Sciatic nerve (tissue), 2 donors: ENCODE data around the gene POGK. TPM values are rescaled to one million over a fixed set of nuclear protein-coding genes. Genes with fewer than 3 reads are reported as not detected.
"Not testable (repeated sequence)": the region's sequence is repeated elsewhere in the genome, so short reads cannot be mapped to it uniquely, and the experiment has no call there.

Experiments
- ATAC-seq: fragments of 200-7000 bp; cut with Tn5 transposase; one replicate; pipeline ENCODE4 v1.9.1; 2020; ENCODE audit warnings: mild to moderate bottlenecking, moderate library complexity
- DNase-seq: peaks from one replicate; pipeline ENCODE4 v3.0.0-alpha.2; 2020; ENCODE audit warnings: low spot score
- intact Hi-C: fragments of 100-400 bp; cut with DNase I; formaldehyde crosslinking; loops from one replicate; pipeline ENCODE4 v1.14.2; 2022
- total RNA-seq: library from RNA; stranded (reverse); fragmentation: NEBNext Ultra II Directional; extraction: Animal tissue kit (Norgen Biotek cat#: 25700); gene quantifications from one replicate; pipeline ENCODE4 v1.2.1, GENCODE V29; 2021
- donor health status: DM: no; HTN: no; CAD: no.
- donor health status: DM: no; HTN: no; CAD: no.

POGK gene, protein sequence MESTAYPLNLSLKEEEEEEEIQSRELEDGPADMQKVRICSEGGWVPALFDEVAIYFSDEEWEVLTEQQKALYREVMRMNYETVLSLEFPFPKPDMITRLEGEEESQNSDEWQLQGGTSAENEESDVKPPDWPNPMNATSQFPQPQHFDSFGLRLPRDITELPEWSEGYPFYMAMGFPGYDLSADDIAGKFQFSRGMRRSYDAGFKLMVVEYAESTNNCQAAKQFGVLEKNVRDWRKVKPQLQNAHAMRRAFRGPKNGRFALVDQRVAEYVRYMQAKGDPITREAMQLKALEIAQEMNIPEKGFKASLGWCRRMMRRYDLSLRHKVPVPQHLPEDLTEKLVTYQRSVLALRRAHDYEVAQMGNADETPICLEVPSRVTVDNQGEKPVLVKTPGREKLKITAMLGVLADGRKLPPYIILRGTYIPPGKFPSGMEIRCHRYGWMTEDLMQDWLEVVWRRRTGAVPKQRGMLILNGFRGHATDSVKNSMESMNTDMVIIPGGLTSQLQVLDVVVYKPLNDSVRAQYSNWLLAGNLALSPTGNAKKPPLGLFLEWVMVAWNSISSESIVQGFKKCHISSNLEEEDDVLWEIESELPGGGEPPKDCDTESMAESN
- 55.1 TPM for total RNA-seq

DNA sequence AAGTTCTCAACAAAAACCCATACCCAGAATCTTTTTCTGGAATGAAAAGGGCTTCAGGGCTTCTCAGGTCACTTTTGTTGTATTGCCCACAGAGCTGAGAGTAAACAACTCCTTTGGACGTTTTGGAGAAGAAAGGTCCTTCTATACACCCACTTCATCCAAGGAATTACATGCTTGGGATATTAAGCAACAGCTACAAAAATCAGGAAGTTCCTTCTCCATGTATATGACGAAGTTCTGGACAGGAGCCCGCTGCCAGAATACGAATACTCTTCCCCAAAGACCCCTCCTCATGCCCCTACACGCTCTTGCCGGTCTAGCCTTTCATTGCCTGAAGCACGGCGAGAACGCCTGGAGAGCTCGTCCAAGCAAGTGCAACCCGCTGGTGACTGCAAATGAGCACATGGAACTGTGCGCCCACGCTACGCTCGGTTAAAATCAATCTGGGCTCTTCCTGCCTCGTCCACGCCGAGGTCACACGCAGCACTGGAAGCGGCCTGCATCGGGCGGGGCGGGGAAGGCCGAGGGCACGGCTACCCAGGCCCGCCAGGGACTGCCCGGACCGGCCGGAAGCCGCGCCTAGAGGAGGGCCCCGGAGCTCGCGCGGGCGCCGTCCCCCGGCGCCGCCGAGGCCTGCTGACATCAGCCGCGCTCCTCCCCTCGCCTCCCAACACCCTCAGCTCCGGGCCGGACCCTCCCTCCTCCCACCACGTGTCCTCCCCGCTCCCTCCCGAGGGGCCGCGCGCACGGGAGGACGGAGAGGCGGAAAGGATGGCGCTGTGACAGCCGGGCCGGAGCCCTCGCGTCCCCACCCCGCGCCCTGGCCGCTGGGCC is at the start of gene POGK:
TSS of gene POGK (plus strand) at position 710 of the 834 bp plus-strand sequence. CDS start 1,482 bp downstream, outside the sequence.
- DNase-seq (peak; percentile 95), ATAC-seq (peak; percentile 98)
- intact Hi-C loops = no loop called here

DNA sequence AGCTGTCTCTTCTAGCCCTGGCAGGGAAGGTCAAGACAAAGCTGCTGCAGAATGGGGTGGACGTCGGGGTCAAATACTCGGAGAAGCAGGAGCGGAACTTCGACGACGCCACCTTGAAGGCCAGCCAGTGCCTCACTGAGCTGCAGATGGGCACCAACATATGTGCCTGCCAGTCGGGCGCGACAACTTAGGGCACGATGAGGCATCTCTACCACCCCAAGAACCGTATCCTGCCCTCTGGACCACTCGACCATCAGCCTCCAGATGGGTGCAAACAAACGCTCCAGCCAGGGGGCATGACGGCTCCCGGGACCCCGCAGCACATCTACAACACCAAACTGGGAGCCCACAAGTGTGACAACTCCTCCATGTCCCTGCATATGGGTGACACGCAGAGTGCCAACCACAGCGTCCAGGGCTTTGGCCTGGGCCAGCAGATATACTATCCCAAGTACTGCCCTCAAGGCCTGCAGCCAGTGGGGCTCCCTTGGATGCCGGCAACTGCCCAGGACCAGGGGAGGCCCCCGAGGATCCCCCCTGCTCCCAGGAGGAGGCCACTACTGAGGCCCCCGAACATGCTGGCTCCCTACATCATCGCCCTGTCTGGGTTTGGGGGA is 42.5 kb upstream of the POGK start:
- intact Hi-C loops = no loop called here
- DNase-seq = no peak
- peak; percentile 30 for ATAC-seq

DNA sequence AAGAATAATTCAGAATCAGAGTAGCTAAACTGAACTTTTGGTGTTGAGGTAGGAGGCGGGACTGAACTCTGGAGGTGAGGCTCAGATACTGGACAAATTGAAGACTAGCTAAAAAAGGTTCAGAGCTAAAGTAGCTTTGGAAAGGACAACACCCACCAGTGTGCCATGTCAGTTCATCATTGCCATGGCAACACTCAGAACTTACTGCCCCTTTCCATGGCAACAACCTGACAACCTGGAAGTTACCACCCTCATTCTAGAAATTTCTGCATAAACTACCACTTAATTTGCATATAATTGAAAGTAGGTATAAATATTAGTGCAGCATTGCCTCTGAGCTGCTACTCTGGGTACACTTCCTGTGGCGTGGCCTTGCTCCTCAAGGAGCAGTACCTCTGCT is 30.3 kb upstream of the POGK start:
- intact Hi-C loops = no loop called here
- DNase-seq (no peak), ATAC-seq (no peak)

DNA sequence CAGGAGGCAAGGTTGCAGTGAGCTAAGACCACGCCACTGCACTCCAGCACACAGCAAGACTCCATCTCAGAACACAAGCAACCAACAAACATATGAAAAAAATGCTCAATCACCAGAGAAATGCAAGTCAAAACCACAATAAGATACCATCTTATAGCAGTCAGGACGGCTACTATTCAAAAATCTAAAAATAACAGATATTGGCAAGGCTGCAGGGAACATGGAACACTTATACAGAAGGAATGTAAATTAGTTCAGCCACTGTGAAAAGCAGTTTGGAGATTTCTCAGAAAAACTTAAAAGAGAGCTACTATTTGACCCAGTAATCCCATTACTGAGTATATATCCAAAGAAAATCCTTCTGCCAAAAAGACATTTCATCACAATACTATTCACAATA is 27.6 kb upstream of the POGK start:
- intact Hi-C loops = no loop called here
- no peak for DNase-seq
- ATAC-seq = no peak

DNA sequence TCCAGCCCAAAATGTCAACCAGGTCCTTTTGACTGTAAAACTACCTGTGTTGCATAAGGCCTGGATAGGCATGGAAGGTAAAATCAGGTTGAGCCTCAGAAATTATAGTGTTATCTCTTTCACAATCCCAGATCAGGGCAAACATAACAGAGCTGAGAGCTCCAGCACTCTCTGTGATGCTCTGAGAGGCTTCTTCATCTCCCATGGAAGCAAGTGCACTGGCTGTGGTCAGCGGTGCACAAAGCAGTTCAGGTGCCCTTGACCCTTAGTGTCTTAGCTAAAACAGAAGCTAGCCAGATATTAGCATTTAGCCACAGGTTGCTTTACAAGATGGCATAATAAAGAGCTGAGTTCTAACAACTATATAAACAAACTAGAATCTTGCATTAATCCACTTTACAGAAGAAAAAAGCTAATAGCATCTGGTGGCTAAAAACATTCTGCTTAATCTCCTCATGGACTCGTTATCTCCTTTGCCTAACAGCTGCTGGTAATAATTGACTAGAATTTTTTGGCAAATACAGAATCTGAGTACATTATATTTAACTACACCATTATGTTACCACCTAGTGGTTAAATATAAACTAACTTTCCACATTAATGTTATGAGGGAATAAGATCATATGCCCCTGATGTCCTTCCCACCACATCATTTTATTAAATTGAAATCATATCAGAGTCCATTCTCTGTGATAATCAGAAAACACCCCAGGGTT is 25.6 kb upstream of the POGK start:
- ATAC-seq = no peak
- DNase-seq = no peak

DNA sequence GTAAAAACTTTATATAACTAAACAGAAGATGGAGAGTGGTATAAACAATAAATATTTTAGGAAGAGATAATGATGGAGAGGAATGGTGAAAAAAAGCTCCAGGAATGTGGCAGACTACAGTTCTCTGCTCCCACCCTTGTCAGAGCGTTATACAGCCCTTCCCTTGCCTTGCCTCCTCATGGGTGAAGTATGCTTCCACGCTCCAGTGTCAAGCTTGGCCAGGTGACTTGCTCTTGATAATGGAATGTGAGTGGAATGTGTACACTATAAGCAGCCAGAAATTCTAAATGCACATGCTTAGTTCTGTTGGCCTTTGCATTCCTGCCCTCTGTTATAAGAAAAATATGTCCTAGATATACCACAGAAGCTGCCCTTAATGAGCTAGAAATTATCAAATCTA is 24.7 kb upstream of the POGK start:
- no peak for ATAC-seq
- no peak for DNase-seq
- intact Hi-C loops = no loop called here

More for the DNA sequence above, 25.6 kb upstream of the POGK start:
- intact Hi-C loops = no loop called here

DNA sequence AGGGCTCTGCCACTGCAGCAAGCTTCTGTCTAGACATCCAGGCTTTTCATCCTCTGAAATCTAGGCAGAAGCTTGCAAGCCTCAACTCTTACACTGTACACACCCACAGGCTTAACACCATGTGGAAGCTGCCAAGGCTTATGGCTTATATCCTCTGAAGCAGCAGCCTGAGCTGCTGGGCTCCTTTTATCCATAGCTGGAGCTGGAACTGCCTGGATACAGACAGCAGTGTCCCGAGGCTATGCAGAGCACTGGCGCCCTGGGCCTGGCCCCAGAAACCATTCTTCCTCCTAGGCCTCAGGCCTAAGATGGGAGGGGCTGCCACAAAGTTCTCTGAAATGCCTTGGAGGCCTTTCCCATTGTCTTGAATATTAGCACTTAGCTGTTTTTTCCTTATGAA is 19.3 kb upstream of the POGK start:
- DNase-seq = no peak
- ATAC-seq = no peak
- intact Hi-C loops = no loop called here

DNA sequence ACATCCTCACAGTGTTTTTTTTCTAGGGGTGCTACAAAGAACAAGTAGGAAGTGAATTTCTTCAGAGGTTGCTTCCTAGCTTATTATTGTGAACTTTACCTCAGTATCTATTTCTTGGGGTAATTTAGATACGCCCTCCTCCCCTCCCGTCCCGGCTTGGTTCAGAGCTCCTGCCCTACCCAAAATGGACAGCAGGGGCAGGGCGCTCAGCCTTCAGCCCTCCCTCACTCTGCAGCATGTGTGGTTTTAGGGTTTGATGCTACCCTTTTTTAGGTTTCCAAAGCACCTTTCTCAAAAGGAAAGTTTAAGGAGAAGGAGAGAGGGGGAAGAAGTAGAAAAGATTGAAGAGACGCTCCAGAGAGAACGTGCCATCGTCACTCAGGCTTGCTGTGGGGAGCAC is 16.9 kb upstream of the POGK start:
- DNase-seq (no peak), ATAC-seq (no peak)
- intact Hi-C loops = no loop called here

DNA sequence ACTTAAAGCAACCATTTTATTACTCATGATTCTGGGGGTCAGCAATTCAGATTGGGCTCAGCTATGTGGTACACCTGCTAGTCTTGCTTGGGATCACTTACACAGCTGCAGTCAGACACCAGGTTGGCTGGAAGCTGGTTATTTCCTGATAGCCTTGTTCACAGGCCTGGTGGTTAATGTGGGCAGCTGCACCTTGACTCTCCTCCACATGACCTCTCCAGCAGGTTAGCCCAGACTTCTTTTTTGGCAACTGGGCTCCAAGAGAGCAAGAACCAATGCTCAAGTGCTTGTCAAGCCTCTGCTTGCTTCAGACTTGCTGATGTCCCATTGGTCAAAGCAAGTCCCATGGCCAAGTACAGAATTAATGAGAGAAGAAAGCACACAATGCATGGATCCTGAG is 11.8 kb upstream of the POGK start:
- no peak for ATAC-seq
- DNase-seq = no peak
- intact Hi-C loops = no loop called here

DNA sequence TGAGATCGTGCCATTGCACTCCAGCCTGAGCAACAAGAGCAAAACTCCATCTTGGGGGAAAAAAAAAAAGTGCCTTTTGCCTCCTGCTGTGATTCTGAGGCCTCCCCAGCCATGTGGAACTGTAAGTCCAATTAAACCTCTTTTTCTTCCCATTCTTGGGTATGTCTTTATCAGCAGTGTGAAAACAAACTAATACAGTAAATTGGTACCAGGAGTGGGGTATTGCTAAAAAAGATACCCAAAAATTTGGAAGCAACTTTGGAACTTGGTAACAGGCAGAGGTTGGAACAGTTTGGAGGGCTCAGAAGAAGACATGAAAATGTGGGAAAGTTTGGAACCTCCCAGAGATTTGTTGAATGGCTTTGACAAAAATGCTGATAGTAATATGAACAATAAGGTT is 9.5 kb upstream of the POGK start:
- DNase-seq, ATAC-seq, intact Hi-C loops: not testable (repeated sequence)

DNA sequence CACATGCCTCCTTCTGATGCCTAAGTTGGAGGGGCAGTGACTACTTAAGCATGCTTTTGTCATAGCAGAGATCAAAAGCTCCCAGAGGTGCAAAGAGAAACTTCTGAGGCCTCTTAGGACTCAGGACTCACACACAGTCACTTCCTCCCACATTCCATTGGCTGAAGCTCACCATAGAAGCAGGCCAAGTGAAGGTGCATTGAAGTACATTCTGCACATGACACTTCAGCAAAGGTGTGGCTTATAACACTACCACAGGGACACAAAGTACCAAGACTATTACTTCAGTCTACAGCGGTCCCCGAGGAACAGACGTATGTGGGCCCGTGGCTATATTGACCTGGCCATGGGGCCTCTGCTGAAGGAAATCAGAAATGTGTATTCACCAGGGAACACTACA is 2.5 kb upstream of the POGK start:
- ATAC-seq (no peak), DNase-seq (no peak)
- intact Hi-C loops = no loop called here

DNA sequence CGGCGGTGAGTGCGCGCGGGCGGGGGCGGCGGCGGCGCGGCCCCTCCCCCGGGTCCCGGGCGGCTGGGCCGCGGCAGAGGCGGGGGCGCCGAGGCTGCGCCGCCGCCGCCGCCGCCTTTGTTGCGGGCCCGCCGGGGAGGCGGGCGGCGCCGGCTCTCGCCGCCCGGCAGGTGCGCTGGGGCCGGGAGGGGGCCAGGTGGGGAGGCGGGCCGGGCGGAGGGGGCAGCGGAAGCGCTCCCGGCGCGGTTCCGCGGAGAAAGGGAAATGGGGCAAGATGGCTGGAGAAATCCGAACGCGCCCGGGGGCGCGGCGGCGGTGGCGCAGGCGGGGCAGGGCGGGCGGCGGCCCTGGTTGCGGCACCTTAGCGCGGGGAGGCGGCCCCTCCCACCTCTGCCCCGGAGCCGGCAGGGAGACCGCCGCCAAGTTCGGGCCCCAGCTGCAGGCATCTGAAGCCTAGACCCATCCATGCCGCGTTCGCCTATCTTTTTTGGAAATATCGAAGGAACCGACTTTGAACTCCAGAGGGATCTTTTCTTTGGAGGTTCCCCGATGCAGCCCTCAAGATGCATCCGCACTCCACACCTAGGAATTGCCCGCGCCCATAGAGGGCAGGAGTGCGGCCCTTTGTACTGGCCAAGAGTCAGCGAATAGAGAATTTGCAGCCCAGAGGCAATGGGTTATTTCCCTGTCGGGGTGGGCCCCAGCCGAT is 479 bp downstream of the POGK start:
- intact Hi-C loops = no loop called here
- ATAC-seq (peak; percentile 15), DNase-seq (peak; percentile 71)

DNA sequence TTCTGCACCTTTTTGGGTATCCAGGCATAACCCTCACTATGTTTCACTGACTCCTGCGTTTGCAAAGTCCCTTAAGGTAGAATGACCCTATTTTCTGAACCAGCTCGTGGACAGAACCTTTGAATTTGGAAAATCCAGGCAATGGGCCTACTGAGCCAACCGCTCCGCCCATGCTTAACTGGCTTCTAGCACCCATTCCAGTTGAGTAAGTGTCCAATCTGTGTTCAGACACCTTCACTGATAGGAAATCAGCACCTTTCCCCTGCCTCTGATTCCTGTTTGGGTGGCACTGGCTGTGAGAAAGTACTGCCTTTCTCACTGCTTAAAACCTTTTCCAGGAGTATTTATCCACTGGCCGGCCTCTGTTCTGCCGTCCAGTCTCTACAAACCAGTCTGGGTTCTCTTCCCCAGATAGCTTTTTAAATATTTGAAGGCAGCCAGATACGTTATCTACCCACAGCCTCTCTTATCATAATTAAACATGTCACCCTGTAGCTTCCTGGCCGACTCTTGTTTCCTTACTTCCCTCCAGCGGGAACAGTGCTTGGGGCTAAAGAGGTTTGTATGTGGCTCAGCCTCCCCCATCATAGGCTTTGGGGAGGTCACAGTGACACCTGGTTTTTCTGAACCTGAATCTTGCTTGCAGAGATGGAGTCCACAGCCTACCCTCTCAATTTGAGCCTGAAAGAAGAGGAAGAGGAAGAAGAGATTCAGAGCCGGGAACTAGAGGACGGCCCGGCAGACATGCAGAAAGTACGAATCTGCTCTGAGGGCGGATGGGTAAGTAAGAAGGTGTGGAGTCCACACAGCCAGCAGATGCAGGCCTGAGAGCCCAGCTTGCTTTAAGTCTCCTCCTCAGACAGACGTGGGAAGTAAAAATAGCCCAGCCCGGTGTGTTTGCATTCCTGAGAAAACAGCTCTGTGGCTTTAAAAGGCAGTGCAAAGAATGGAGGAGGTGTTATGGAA is 1.3 kb downstream of the POGK start:
- ATAC-seq (no peak), DNase-seq (no peak)
- intact Hi-C loops = no loop called here

DNA sequence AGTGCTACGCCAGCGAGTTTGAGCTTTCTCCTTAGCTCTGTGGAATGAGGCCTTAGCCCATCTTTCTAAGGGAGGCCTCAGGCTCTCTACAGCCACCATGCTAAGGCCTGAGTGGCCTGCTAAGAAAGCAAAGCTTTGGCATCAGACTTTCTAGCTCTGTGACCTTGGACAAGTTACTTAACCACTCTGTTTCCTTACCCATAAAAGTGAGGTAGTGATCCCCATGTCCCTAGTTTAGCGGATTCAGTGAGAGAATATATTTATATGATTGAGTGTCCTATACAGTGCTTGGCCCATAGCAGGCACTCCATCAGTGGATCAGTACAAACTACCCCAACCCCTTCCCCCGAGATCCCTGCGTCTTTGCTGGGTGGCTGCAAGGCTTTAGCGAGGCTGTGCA is 4.0 kb downstream of the POGK start:
- no peak for DNase-seq
- ATAC-seq = no peak
- intact Hi-C loops = no loop called here

DNA sequence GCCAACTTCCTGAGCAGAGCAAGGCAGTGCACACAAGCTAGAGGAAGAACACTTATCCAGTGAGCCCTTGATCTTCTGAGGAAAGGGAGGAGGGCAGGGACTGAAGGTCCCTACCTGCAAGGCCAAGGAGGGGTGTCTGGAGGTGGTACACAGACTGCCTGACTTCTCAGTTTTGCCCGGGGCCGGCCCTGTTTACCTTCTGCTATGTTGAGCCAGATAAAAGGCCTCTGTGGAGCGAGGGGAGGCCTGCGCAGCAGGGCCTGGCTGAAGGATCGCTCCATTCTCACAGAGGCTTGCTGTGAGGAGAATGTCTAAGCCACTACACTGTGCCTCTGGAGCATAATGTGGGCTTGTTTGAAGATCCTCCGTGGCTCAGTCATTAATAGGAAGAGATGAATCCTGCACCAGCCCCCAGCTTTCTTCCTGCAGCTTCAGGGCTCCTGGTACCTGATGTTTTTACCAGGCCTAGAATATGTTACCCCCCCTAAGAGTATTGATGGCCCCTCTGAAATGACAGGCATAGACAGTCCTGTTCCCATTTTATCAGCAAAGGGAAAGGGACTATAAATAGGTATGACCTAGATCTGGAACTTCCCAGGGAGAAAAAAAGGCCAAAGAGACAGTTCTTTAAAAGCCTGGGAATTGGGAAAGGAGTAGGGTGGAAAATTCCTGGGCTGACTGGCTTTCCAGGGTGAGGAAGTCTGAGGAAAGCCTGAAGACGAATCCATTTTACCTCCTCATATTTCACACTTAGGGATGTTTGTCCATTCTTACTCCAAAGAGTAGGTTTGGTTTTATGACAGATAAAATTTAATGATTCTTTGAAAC is 4.7 kb downstream of the POGK start:
- no peak for ATAC-seq

DNA sequence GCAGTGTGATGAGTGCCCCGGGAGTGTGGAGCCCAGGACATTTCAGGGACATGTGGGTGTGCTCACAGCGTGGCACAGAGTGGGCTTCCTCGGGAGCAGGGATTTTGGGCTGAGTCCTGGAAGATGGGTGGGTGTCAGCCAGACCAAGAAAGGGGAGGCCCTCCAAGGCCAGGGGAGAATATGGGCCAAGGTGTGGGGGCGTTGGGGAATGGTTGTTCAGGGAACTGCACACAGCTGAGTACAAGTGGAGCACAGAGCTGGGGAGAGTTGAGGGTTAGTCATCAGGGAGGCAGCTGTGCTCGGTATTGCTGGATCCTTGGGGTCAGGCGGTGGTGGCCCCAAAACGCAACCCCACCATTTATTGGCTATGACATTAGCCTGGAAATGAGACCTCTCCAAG is 5.5 kb downstream of the POGK start:
- intact Hi-C loops = no loop called here
- DNase-seq (no peak), ATAC-seq (peak; percentile 7)

More for the DNA sequence above, 4.7 kb downstream of the POGK start:
- no peak for DNase-seq
- intact Hi-C loops = no loop called here
